Natural killer cell treated with Interleukin-12 subunit alpha and Interleukin-12 subunit beta and Interleukin-15 and Interleukin-18, amount 100 ng/mL, for 72 hours (primary cell): Measurements from ENCODE around the gene VPS50. TPM values are rescaled to one million over a fixed set of nuclear protein-coding genes. Genes with fewer than 3 reads are reported as not detected.
"Not testable (repeated sequence)": the region's sequence is repeated elsewhere in the genome, so short reads cannot be mapped to it uniquely, and the experiment has no call there.

Source experiments
- ATAC-seq, 2 donors: fragments of 150-1000 bp; cut with Tn5 transposase in 1 of 2; sonication (Bioruptor Pico), chemical (Tn5 transposase) in 1 of 2; 2 replicates each; pipeline ENCODE4 v1.10.0; 2021
- DNase-seq: peaks from one replicate; pipeline ENCODE4 v3.0.0; 2022; ENCODE audit warnings: low spot score
- H3K27ac Mint-ChIP-seq, 2 donors: 1 replicate in 1 of 2; 2 replicates in 1 of 2; pipeline ENCODE4 v1.8.0; 2022; ENCODE audit warnings: mixed read lengths in 2 of 2, mild to moderate bottlenecking in 1 of 2, moderate library complexity in 1 of 2
- H3K27me3 Mint-ChIP-seq, 2 donors: 1 replicate in 1 of 2; 2 replicates in 1 of 2; pipeline ENCODE4 v1.8.0; 2022; ENCODE audit warnings: mixed read lengths in 2 of 2
- H3K36me3 Mint-ChIP-seq: one replicate; pipeline ENCODE4 v1.8.0; 2022; ENCODE audit warnings: mixed read lengths
- H3K4me1 Mint-ChIP-seq, 2 donors: 1 replicate in 1 of 2; 2 replicates in 1 of 2; pipeline ENCODE4 v1.8.0; 2022; ENCODE audit warnings: low read depth in 2 of 2, mixed read lengths in 2 of 2, mild to moderate bottlenecking in 1 of 2
- H3K4me3 Mint-ChIP-seq: one replicate; pipeline ENCODE4 v1.8.0; 2022; ENCODE audit warnings: mixed read lengths
- H3K9me3 Mint-ChIP-seq: 2 replicates; pipeline ENCODE4 v1.8.0; 2022; ENCODE audit warnings: mixed read lengths
- total RNA-seq, 2 donors: library from RNA; stranded (reverse); gene quantifications; one replicate each; pipeline ENCODE4 v1.2.3, GENCODE V29; 2022

Gene VPS50
- total RNA-seq, 2 donors from 2014 or later: 19.2 to 30.9 TPM

- Mint-ChIP-seq H3K36me3 (peaks cover 5% of the 10 kb centered on the region), H3K4me1 (no peaks in the 10 kb centered on the region), H3K9me3 (no peaks in the 10 kb centered on the region), H3K27ac (no peak overlapping the region), H3K27me3 (no peaks in the 10 kb centered on the region), H3K4me3 (no peak overlapping the region)
- no peak for ATAC-seq
- no peak for DNase-seq
These were observed 33.1 kb downstream of the VPS50 start for GRCh38 chr7:93265220-93265619.

- DNase-seq (no peak), ATAC-seq (no peak)
- H3K36me3 Mint-ChIP-seq: peaks cover 16% of the 10 kb centered on the region
- H3K27ac Mint-ChIP-seq: peak overlapping the region in 1 of 2 donors; percentile 9
- no peak overlapping the region for H3K4me3 Mint-ChIP-seq
- H3K4me1 Mint-ChIP-seq: peaks cover 0 to 6% of the 10 kb centered on the region in 2 donors
- no peaks in the 10 kb centered on the region for H3K9me3 Mint-ChIP-seq
- no peaks in the 10 kb centered on the region for H3K27me3 Mint-ChIP-seq
These were observed 47.4 kb downstream of the VPS50 start for GRCh38 chr7:93279541-93279940.

GRCh38 chr7:93284908-93285307 lies 52.7 kb downstream of the VPS50 start:
- DNase-seq (no peak), ATAC-seq (no peak)
- H3K27ac Mint-ChIP-seq: no peak overlapping the region
- no peak overlapping the region for H3K4me3 Mint-ChIP-seq
- H3K27me3 Mint-ChIP-seq: no peaks in the 10 kb centered on the region
- no peaks in the 10 kb centered on the region for H3K9me3 Mint-ChIP-seq
- no peaks in the 10 kb centered on the region for H3K36me3 Mint-ChIP-seq
- H3K4me1 Mint-ChIP-seq: peaks cover 0 to 8% of the 10 kb centered on the region in 2 donors

- Mint-ChIP-seq H3K4me1 (no peaks in the 10 kb centered on the region), H3K36me3 (no peaks in the 10 kb centered on the region), H3K4me3 (no peak overlapping the region), H3K9me3 (no peaks in the 10 kb centered on the region), H3K27me3 (no peaks in the 10 kb centered on the region), H3K27ac (no peak overlapping the region)
- ATAC-seq (no peak), DNase-seq (no peak)
These were observed 61.1 kb downstream of the VPS50 start for GRCh38 chr7:93293229-93293628.

- Mint-ChIP-seq H3K9me3 (no peaks in the 10 kb centered on the region), H3K4me3 (no peak overlapping the region), H3K4me1 (no peaks in the 10 kb centered on the region), H3K27ac (no peak overlapping the region), H3K27me3 (no peaks in the 10 kb centered on the region), H3K36me3 (no peaks in the 10 kb centered on the region)
- DNase-seq (no peak), ATAC-seq (no peak)
These were observed 66.0 kb downstream of the VPS50 start for GRCh38 chr7:93298206-93298605.

- no peak for ATAC-seq
- Mint-ChIP-seq H3K4me1 (no peaks in the 10 kb centered on the region), H3K36me3 (no peaks in the 10 kb centered on the region)
These were observed 66.5 kb downstream of the VPS50 start for GRCh38 chr7:93298671-93299070.

GRCh38 chr7:93301736-93302135 lies 69.6 kb downstream of the VPS50 start:
- no peak for ATAC-seq
- no peaks in the 10 kb centered on the region for H3K4me1 Mint-ChIP-seq
- H3K4me3 Mint-ChIP-seq: no peak overlapping the region
- no peaks in the 10 kb centered on the region for H3K9me3 Mint-ChIP-seq
- H3K27me3 Mint-ChIP-seq: no peaks in the 10 kb centered on the region
- DNase-seq: no peak
- no peak overlapping the region for H3K27ac Mint-ChIP-seq
- no peaks in the 10 kb centered on the region for H3K36me3 Mint-ChIP-seq

More at GRCh38 chr7:93298671-93299070, 66.5 kb downstream of the VPS50 start:
- Mint-ChIP-seq H3K27me3 (no peaks in the 10 kb centered on the region), H3K4me3 (no peak overlapping the region), H3K9me3 (no peaks in the 10 kb centered on the region), H3K27ac (no peak overlapping the region)
- DNase-seq: no peak

GRCh38 chr7:93307131-93307660 lies 75.0 kb downstream of the VPS50 start:
- H3K9me3 Mint-ChIP-seq: no peaks in the 10 kb centered on the region
- H3K4me3 Mint-ChIP-seq: no peak overlapping the region
- ATAC-seq (no peak), DNase-seq (no peak)
- no peak overlapping the region for H3K27ac Mint-ChIP-seq
- no peaks in the 10 kb centered on the region for H3K4me1 Mint-ChIP-seq
- H3K27me3 Mint-ChIP-seq: no peaks in the 10 kb centered on the region
- no peaks in the 10 kb centered on the region for H3K36me3 Mint-ChIP-seq

- Mint-ChIP-seq H3K27me3 (no peaks in the 10 kb centered on the region), H3K9me3 (no peaks in the 10 kb centered on the region), H3K4me3 (no peak overlapping the region), H3K27ac (no peak overlapping the region), H3K36me3 (peaks cover 5% of the 10 kb centered on the region), H3K4me1 (no peaks in the 10 kb centered on the region)
- ATAC-seq: no peak
- DNase-seq: no peak
These were observed 75.8 kb downstream of the VPS50 start for GRCh38 chr7:93307943-93308342.

- ATAC-seq: no peak
- DNase-seq: no peak
- Mint-ChIP-seq H3K27me3 (no peaks in the 10 kb centered on the region), H3K9me3 (no peaks in the 10 kb centered on the region), H3K4me1 (no peaks in the 10 kb centered on the region), H3K27ac (no peak overlapping the region), H3K4me3 (no peak overlapping the region), H3K36me3 (peaks cover 5% of the 10 kb centered on the region)
These were observed 78.2 kb downstream of the VPS50 start for GRCh38 chr7:93310346-93310745.

GRCh38 chr7:93314449-93314848 lies 82.3 kb downstream of the VPS50 start:
- DNase-seq: no peak
- Mint-ChIP-seq H3K4me1 (no peaks in the 10 kb centered on the region), H3K36me3 (peaks cover 5% of the 10 kb centered on the region), H3K27ac (no peak overlapping the region), H3K4me3 (no peak overlapping the region), H3K9me3 (no peaks in the 10 kb centered on the region), H3K27me3 (no peaks in the 10 kb centered on the region)
- ATAC-seq: no peak

GRCh38 chr7:93315896-93316295 lies 83.7 kb downstream of the VPS50 start:
- DNase-seq (no peak), ATAC-seq (no peak)
- Mint-ChIP-seq H3K36me3 (peaks cover 7% of the 10 kb centered on the region), H3K27ac (no peak overlapping the region), H3K4me1 (no peaks in the 10 kb centered on the region), H3K27me3 (no peaks in the 10 kb centered on the region), H3K9me3 (no peaks in the 10 kb centered on the region), H3K4me3 (no peak overlapping the region)

- H3K4me1 Mint-ChIP-seq: no peaks in the 10 kb centered on the region
- no peak for ATAC-seq
- H3K36me3 Mint-ChIP-seq: peaks cover 10% of the 10 kb centered on the region
These were observed 84.6 kb downstream of the VPS50 start for GRCh38 chr7:93316730-93317129.

GRCh38 chr7:93320887-93321286 lies 88.7 kb downstream of the VPS50 start:
- Mint-ChIP-seq H3K27ac (no peak overlapping the region), H3K36me3 (peaks cover 14% of the 10 kb centered on the region), H3K4me3 (no peak overlapping the region), H3K9me3 (no peaks in the 10 kb centered on the region), H3K27me3 (no peaks in the 10 kb centered on the region), H3K4me1 (no peaks in the 10 kb centered on the region)
- DNase-seq (no peak), ATAC-seq (no peak)

More at GRCh38 chr7:93316730-93317129, 84.6 kb downstream of the VPS50 start:
- H3K27ac Mint-ChIP-seq: no peak overlapping the region
- no peaks in the 10 kb centered on the region for H3K27me3 Mint-ChIP-seq
- H3K9me3 Mint-ChIP-seq: no peaks in the 10 kb centered on the region
- no peak overlapping the region for H3K4me3 Mint-ChIP-seq
- no peak for DNase-seq

GRCh38 chr7:93326291-93326690 lies 94.1 kb downstream of the VPS50 start:
- H3K4me1 Mint-ChIP-seq, H3K9me3 Mint-ChIP-seq, H3K27ac Mint-ChIP-seq, ATAC-seq, H3K27me3 Mint-ChIP-seq, H3K4me3 Mint-ChIP-seq, DNase-seq, H3K36me3 Mint-ChIP-seq: not testable (repeated sequence)
